ENCODE results near the gene KCTD3.

KCTD3 gene

GRCh38 chr1:215557504-215557903 is 9.6 kb upstream of the KCTD3 start:
- no peak for DNase-seq (ENCODE audit: low read depth)

- no peak for DNase-seq (ENCODE audit: low read depth)
Observed at GRCh38 chr1:215557992-215558626, 9.0 kb upstream of the KCTD3 start.

- DNase-seq (ENCODE audit: low read depth) = peak; percentile 68
Observed at GRCh38 chr1:215567491-215568298, 591 bp downstream of the KCTD3 start.

- DNase-seq (ENCODE audit: low read depth) = peak; percentile 62
Observed at GRCh38 chr1:215568299-215568692, 1.2 kb downstream of the KCTD3 start.

- peak; percentile 11 for DNase-seq (ENCODE audit: low read depth)
Observed at GRCh38 chr1:215569986-215570824, 3.1 kb downstream of the KCTD3 start.

GRCh38 chr1:215581896-215582295 is 14.8 kb downstream of the KCTD3 start:
- DNase-seq (ENCODE audit: low read depth) = no peak

- no peak for DNase-seq (ENCODE audit: low read depth)
Observed at GRCh38 chr1:215583185-215583749, 16.2 kb downstream of the KCTD3 start.

- no peak for DNase-seq (ENCODE audit: low read depth)
Observed at GRCh38 chr1:215584389-215584788, 17.3 kb downstream of the KCTD3 start.

- no peak for DNase-seq (ENCODE audit: low read depth)
Observed at GRCh38 chr1:215589650-215590435, 22.7 kb downstream of the KCTD3 start.

- DNase-seq (ENCODE audit: low read depth) = no peak
Observed at GRCh38 chr1:215590779-215591491, 23.8 kb downstream of the KCTD3 start.

GRCh38 chr1:215594640-215595039 is 27.5 kb downstream of the KCTD3 start:
- DNase-seq (ENCODE audit: low read depth) = peak; percentile 31

- DNase-seq (ENCODE audit: low read depth) = peak; percentile 25
Observed at GRCh38 chr1:215595231-215595630, 28.1 kb downstream of the KCTD3 start.

- DNase-seq (ENCODE audit: low read depth) = peak; percentile 29
Observed at GRCh38 chr1:215597961-215598360, 30.9 kb downstream of the KCTD3 start.

- DNase-seq (ENCODE audit: low read depth) = peak; percentile 76
Observed at GRCh38 chr1:215599418-215600074, 32.4 kb downstream of the KCTD3 start.

GRCh38 chr1:215600258-215600792 is 33.2 kb downstream of the KCTD3 start:
- no peak for DNase-seq (ENCODE audit: low read depth)

- DNase-seq (ENCODE audit: low read depth) = no peak
Observed at GRCh38 chr1:215600867-215601266, 33.8 kb downstream of the KCTD3 start.

- DNase-seq (ENCODE audit: low read depth) = no peak
Observed at GRCh38 chr1:215601276-215601675, 34.2 kb downstream of the KCTD3 start.

GRCh38 chr1:215603319-215603718 is 36.2 kb downstream of the KCTD3 start:
- DNase-seq (ENCODE audit: low read depth) = peak; percentile 25

- DNase-seq (ENCODE audit: low read depth) = no peak
Observed at GRCh38 chr1:215605011-215605621, 38.0 kb downstream of the KCTD3 start.

GRCh38 chr1:215606036-215606435 is 38.9 kb downstream of the KCTD3 start:
- DNase-seq (ENCODE audit: low read depth) = no peak
